GM12874 (cell line): ENCODE results near the gene ARAP2.

Experiments
- CTCF ChIP-seq: IDR thresholded peaks from 2 replicates; pipeline ENCODE4 v1.5.1; 2011; ENCODE audit warnings: low read depth, mild to moderate bottlenecking, control low read depth, low read length, moderate library complexity; ENCODE audit not compliant: insufficient read depth

The ARAP2 gene

GRCh38 chr4:36183665-36184393 lies 60.5 kb downstream of the ARAP2 start:
- no peak for TF ChIP-seq CTCF

- no peak for TF ChIP-seq CTCF
These were observed 61.1 kb downstream of the ARAP2 start for GRCh38 chr4:36183232-36183631.

- TF ChIP-seq CTCF: no peak
These were observed 64.1 kb downstream of the ARAP2 start for GRCh38 chr4:36180206-36180605.

GRCh38 chr4:36178484-36178883 lies 65.8 kb downstream of the ARAP2 start:
- no peak for TF ChIP-seq CTCF

GRCh38 chr4:36177946-36178345 lies 66.4 kb downstream of the ARAP2 start:
- TF ChIP-seq CTCF: no peak

GRCh38 chr4:36174570-36174969 lies 69.7 kb downstream of the ARAP2 start:
- TF ChIP-seq CTCF: no peak

- TF ChIP-seq CTCF: no peak
These were observed 70.4 kb downstream of the ARAP2 start for GRCh38 chr4:36173905-36174304.
